Esophagus muscularis mucosa (tissue), 2 donors: ENCODE data around the gene ZNF747.

Experiments used
- POLR2A ChIP-seq: fragments of 450-650 bp; IDR thresholded peaks from one replicate; pipeline ENCODE4 v1.6.1; 2017; ENCODE audit warnings: antibody characterized with exemption, moderate library complexity, mild to moderate bottlenecking, low read depth
- POLR2AphosphoS5 ChIP-seq, 2 donors: sonication (generic); formaldehyde crosslinking; IDR thresholded peaks; one replicate each; pipeline ENCODE4 v1.6.1; 2017; ENCODE audit warnings: antibody characterized with exemption in 2 of 2

DNA sequence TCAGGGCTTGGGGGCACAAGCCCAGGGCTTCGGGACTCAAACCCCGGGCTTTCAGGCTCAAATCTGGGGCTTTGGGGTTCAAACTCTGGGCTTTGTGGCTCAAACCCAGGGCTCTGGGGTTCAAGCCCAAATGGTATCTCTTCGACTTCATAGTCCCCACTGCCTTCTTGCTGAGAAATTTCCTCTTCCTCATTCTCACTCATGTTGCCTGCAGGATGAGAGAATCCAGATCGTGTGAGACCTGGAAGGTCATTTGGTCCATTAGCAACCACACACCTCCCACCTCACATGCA is 8.9 kb downstream of the ZNF747 start:
- TF ChIP-seq POLR2AphosphoS5 (IDR thresholded peaks at IDR 0.05) (no peak), POLR2A (no peak)
